H1 (cell line): ENCODE measurements around the gene SMIM7. TPM values are rescaled to one million over a fixed set of nuclear protein-coding genes. Genes with fewer than 3 reads are reported as not detected.

Experiments used
- BACH1 ChIP-seq: IDR thresholded peaks from 2 replicates; pipeline ENCODE4 v1.6.1; 2012; ENCODE audit warnings: low read length, improper control_type of control experiment
- BCL11A ChIP-seq, 2 experiments: IDR thresholded peaks; one replicate each; pipeline ENCODE4 v1.6.1; 2011; ENCODE audit warnings: low read depth in 2 of 2, low read length in 2 of 2, mild to moderate bottlenecking in 2 of 2
- BRCA1 ChIP-seq: IDR thresholded peaks from 2 replicates; pipeline ENCODE4 v1.6.1; 2012; ENCODE audit warnings: low read depth, low read length, improper control_type of control experiment
- CHD2 ChIP-seq: IDR thresholded peaks from 2 replicates; pipeline ENCODE4 v1.6.1; 2012; ENCODE audit warnings: low read length, improper control_type of control experiment
- HDAC2 ChIP-seq, 2 experiments: fragments of 300-600 bp in 1 of 2; sonication (generic) in 1 of 2; IDR thresholded peaks; 2 replicates each; pipeline ENCODE4 v1.6.1; 2011 to 2012; ENCODE audit warnings: low read depth in 2 of 2, low read length in 2 of 2, mild to moderate bottlenecking in 2 of 2, moderate library complexity in 2 of 2, borderline replicate concordance in 1 of 2, inconsistent platforms in 1 of 2
- JUND ChIP-seq: IDR thresholded peaks from 2 replicates; pipeline ENCODE4 v1.6.1; 2011; ENCODE audit warnings: mild to moderate bottlenecking, improper control_type of control experiment, low read length
- KDM1A ChIP-seq: fragments of 200-600, 300-600 bp; sonication (generic); IDR thresholded peaks from 2 replicates; pipeline ENCODE4 v1.7.1; 2016; ENCODE audit warnings: mild to moderate bottlenecking, low read length, borderline replicate concordance
- MAFK ChIP-seq: IDR thresholded peaks from 2 replicates; pipeline ENCODE4 v1.6.1; 2012; ENCODE audit warnings: low read depth, mild to moderate bottlenecking, improper control_type of control experiment, low read length
- RBBP5 ChIP-seq: IDR thresholded peaks from 2 replicates; pipeline ENCODE4 v1.7.1; 2012; ENCODE audit warnings: low read depth, mild to moderate bottlenecking, inconsistent platforms, low read length, moderate library complexity, borderline replicate concordance
- SIRT6 ChIP-seq: IDR thresholded peaks from one replicate; pipeline ENCODE4 v1.7.1; 2012; ENCODE audit warnings: low read length, inconsistent platforms
- TEAD4 ChIP-seq: IDR thresholded peaks from 2 replicates; pipeline ENCODE4 v1.6.1; 2012; ENCODE audit warnings: low read depth, low read length, inconsistent platforms, mixed read lengths
- polyA plus RNA-seq, 7 experiments: library from polyadenylated mRNA; depleted of rRNA in 3 of 7; stranded (reverse) in 5 of 7; unstranded in 2 of 7; fragments of >200 nt in 5 of 7; fragments of 200-250 nt in 2 of 7; gene quantifications; 1 replicate in 5 of 7; 2 replicates in 1 of 7; 4 replicates in 1 of 7; pipeline versions ENCODE4 v1.2.1 to v1.2.3, GENCODE V29; 2011 to 2013; ENCODE audit warnings: missing spikeins in 2 of 7, mixed read lengths in 2 of 7
- total RNA-seq: library from RNA; stranded (reverse); fragmentation: NEBNext Ultra II Directional; extraction: Animal tissue kit (Norgen Biotek cat#: 25700); gene quantifications from 2 replicates; pipeline ENCODE4 v1.2.1, GENCODE V29; 2021
- TF ChIP-seq, protein P1 (sequence below): fragments of 300-600 bp; sonication (generic); IDR thresholded peaks from 2 replicates; pipeline ENCODE4 v1.7.1; 2012; ENCODE audit warnings: low read length, moderate library complexity, mild to moderate bottlenecking, inconsistent platforms; ENCODE audit not compliant: insufficient replicate concordance
- TF ChIP-seq, protein P2 (sequence below): IDR thresholded peaks from 2 replicates; pipeline ENCODE4 v1.6.1; 2012; ENCODE audit warnings: inconsistent platforms

Gene SMIM7
- total and polyA plus RNA-seq, 2 of the 8 experiments (the other 6 are each of a cell fraction or from before 2014, with no cell fraction given), result 55.5 to 67.5 TPM

DNA sequence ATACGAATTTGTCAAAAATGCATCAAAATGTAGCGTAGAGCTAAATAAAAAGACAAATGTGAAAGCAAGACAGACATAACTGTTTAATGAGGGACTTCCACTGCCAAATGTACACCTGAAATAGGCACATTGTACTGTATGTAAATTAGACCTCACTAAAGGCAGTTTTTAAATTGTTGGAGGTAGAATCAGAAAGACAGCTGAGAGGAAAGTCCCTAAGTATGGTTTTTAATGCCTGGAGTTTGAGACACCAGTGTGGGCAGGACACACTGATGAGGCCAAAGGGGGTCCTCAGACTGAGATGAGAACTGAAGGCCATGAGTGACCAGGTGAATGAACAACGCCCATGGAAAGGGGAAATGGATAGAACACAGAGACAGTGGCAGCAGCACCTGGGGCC lies 54.8 kb downstream of the SMIM7 start (continued):
- TF ChIP-seq, protein P1, sequence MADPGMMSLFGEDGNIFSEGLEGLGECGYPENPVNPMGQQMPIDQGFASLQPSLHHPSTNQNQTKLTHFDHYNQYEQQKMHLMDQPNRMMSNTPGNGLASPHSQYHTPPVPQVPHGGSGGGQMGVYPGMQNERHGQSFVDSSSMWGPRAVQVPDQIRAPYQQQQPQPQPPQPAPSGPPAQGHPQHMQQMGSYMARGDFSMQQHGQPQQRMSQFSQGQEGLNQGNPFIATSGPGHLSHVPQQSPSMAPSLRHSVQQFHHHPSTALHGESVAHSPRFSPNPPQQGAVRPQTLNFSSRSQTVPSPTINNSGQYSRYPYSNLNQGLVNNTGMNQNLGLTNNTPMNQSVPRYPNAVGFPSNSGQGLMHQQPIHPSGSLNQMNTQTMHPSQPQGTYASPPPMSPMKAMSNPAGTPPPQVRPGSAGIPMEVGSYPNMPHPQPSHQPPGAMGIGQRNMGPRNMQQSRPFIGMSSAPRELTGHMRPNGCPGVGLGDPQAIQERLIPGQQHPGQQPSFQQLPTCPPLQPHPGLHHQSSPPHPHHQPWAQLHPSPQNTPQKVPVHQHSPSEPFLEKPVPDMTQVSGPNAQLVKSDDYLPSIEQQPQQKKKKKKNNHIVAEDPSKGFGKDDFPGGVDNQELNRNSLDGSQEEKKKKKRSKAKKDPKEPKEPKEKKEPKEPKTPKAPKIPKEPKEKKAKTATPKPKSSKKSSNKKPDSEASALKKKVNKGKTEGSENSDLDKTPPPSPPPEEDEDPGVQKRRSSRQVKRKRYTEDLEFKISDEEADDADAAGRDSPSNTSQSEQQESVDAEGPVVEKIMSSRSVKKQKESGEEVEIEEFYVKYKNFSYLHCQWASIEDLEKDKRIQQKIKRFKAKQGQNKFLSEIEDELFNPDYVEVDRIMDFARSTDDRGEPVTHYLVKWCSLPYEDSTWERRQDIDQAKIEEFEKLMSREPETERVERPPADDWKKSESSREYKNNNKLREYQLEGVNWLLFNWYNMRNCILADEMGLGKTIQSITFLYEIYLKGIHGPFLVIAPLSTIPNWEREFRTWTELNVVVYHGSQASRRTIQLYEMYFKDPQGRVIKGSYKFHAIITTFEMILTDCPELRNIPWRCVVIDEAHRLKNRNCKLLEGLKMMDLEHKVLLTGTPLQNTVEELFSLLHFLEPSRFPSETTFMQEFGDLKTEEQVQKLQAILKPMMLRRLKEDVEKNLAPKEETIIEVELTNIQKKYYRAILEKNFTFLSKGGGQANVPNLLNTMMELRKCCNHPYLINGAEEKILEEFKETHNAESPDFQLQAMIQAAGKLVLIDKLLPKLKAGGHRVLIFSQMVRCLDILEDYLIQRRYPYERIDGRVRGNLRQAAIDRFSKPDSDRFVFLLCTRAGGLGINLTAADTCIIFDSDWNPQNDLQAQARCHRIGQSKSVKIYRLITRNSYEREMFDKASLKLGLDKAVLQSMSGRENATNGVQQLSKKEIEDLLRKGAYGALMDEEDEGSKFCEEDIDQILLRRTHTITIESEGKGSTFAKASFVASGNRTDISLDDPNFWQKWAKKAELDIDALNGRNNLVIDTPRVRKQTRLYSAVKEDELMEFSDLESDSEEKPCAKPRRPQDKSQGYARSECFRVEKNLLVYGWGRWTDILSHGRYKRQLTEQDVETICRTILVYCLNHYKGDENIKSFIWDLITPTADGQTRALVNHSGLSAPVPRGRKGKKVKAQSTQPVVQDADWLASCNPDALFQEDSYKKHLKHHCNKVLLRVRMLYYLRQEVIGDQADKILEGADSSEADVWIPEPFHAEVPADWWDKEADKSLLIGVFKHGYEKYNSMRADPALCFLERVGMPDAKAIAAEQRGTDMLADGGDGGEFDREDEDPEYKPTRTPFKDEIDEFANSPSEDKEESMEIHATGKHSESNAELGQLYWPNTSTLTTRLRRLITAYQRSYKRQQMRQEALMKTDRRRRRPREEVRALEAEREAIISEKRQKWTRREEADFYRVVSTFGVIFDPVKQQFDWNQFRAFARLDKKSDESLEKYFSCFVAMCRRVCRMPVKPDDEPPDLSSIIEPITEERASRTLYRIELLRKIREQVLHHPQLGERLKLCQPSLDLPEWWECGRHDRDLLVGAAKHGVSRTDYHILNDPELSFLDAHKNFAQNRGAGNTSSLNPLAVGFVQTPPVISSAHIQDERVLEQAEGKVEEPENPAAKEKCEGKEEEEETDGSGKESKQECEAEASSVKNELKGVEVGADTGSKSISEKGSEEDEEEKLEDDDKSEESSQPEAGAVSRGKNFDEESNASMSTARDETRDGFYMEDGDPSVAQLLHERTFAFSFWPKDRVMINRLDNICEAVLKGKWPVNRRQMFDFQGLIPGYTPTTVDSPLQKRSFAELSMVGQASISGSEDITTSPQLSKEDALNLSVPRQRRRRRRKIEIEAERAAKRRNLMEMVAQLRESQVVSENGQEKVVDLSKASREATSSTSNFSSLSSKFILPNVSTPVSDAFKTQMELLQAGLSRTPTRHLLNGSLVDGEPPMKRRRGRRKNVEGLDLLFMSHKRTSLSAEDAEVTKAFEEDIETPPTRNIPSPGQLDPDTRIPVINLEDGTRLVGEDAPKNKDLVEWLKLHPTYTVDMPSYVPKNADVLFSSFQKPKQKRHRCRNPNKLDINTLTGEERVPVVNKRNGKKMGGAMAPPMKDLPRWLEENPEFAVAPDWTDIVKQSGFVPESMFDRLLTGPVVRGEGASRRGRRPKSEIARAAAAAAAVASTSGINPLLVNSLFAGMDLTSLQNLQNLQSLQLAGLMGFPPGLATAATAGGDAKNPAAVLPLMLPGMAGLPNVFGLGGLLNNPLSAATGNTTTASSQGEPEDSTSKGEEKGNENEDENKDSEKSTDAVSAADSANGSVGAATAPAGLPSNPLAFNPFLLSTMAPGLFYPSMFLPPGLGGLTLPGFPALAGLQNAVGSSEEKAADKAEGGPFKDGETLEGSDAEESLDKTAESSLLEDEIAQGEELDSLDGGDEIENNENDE, result no peak
- TF ChIP-seq BRCA1 (no peak), CHD2 (no peak), MAFK (no peak), KDM1A (no peak), BACH1 (no peak), HDAC2 (IDR thresholded peaks at IDR 0.05; ENCODE audit: borderline replicate concordance in 1 of 2, low read depth in 2 of 2, low read length in 2 of 2) (no peak), JUND (no peak), RBBP5 (no peak), TEAD4 (no peak), SIRT6 (no peak), BCL11A (IDR thresholded peaks at IDR 0.05; ENCODE audit: low read depth in 2 of 2, low read length in 2 of 2) (no peak)
- TF ChIP-seq, protein P2, sequence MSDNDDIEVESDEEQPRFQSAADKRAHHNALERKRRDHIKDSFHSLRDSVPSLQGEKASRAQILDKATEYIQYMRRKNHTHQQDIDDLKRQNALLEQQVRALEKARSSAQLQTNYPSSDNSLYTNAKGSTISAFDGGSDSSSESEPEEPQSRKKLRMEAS, result no peak
